SW 1271 (cell line): ENCODE results near the gene MYL4.
"Not testable (repeated sequence)": the region's sequence is repeated elsewhere in the genome, so short reads cannot be mapped to it uniquely, and the experiment has no call there.

Experiments
- DNase-seq, 2 experiments: peaks; one replicate each; lab custom pipeline; 2025; lab: John Stamatoyannopoulos, UW

The MYL4 gene

DNA sequence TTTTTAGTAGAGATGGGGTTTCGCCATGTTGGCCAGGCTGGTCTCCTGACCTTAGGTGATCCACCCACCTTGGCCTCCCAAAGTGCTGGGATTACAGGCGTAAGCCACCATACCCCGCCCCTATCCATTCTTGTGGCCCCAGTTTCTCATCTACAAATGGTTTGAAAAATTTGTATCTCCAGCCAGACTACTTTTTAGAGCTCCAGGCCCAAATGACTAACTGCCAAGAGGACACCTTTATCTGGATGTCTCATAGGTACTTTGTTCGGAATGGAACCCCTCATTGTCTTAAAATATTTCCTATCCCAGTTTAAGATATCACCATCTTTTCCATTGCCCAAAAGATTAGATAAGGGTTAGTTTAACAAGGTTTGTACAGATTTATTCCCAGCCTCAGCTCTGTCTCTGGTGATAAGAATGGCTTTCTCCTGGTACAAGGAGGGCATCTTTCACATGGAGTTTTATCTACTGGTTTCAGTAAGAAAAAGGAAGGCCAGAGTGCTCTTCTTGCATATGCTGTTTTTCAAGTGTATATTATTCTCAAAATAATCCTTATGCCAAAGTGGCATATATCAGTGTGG lies 15.1 kb upstream of the MYL4 start:
- DNase-seq, result no peak

DNA sequence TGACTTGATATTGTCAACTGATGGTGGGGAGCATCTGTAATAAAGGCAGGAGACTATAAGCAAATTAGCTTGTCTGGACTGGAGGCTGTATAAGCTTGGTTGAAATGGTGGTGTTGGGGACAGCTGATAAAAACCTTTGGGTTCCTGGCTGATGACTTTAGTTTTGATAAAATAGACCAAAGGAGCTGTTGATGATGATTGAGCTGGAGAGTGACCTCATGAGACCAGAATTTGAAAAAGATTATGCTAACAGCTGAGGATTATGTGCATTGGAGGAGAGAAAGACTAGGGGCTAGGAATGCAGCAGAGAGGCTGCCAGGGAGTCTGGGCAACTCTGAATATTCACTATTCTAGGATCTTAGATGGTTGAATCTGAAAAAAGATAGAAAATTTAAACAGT lies 11.3 kb upstream of the MYL4 start:
- DNase-seq, result no peak

DNA sequence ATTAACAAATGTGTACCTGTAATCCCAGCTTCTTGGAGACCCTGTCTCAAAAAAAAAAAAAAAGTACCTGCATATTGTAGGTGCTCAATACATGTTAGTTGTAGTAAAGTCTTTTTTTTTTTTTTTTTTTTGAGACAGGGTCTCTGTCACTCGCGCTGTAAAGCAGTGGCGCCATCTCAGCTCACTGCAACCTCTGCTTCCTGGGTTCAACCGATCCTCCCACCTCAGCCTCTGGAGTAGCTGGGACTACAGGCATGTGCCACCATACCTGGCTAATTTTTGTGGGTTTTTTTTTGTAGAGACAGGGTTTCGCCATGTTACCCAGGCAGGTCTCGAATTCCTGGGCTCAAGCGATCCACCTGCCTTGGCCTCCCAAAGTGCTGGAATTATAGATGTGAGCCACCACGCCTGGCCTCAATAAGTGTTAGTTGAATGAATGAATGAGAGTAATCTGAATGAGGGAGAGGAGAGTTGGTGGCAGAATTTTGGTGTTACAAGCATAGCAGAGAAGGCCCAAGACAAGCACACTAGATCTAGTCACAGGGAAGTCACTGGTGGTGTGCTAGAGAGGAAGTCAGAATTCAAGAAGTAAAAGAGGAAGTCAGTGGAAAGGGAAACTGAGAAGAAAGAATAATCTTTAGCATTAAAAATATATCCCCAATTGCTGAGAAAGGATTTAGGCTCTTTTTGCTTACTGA lies 9.4 kb upstream of the MYL4 start:
- no peak for DNase-seq

DNA sequence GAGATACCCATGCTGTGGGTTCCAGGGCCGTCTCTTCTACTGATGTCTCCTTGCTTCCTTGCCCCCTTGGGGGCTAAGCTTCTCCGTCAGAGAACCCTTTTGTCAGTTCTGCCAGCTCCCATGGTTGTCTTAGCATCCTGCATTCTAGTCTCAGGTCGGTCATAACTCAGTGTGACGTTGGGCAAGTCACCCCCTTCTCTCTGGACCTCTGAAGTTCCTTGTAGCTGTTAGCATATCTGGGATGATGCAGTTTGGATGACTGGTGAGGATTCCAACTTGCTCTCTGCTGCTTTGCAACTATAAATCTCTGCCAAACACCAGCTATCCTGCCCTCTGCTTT lies 8.9 kb upstream of the MYL4 start:
- no peak for DNase-seq

- DNase-seq, result no peak
Observed at GRCh38 chr17:47201166-47201565, 8.0 kb upstream of the MYL4 start.

GRCh38 chr17:47203984-47204721 lies 5.0 kb upstream of the MYL4 start:
- no peak for DNase-seq

DNA sequence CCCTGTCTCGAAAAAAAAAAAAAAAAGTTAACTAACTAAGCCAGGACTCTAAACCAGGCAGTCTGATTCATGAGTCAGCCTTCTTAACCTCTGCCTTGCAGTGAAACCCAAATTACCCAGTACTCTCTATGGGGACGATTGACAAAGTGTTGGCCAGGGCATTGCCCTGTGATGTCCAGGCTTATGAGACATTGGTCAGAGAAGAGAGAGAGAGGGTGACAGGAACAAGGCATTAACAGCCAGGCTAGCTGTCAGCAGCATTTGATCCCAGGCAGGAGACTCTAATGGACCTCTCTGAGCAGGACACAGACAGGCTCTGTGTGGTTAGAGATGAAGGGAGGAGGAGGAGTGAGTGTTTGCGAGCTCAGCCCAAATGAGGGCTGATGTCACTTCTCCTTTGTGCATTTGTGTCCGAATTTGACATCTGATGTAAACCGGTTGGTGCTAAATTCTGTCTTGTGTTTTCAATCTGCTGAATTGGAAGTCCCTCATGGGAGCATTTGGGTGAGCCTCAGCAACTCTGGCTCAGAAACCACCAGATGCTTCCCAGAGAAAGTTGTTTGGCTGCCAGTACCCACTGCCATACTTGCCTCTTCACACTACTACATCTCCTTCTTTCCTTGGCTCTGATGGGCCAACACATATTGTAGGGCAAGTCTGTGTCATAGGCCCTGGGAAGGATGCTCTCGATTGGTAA lies 4.3 kb upstream of the MYL4 start:
- no peak for DNase-seq

- no peak for DNase-seq
Observed at GRCh38 chr17:47205419-47205963, 3.7 kb upstream of the MYL4 start.

- DNase-seq, result no peak
Observed at GRCh38 chr17:47207143-47208067, 1.7 kb upstream of the MYL4 start.

DNA sequence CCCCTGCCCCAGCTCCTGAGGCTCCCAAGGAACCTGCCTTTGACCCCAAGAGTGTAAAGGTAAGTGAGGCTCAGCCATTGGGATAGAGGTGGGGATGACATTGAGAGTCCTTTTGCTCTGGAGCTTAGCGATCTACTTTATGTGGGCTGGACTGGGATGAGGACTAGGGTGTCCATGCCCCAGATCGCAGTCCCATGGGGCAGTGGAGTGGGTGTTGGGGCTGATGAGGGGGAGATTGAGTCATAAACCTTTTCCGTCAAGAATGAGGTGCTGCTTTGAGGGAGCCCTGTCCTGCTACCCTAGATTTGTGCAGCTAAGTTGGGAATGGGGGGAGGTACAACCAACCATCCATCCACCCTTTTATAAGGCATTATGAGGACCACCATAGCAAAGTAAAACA lies 351 bp downstream of the MYL4 start:
- DNase-seq, result no peak

DNA sequence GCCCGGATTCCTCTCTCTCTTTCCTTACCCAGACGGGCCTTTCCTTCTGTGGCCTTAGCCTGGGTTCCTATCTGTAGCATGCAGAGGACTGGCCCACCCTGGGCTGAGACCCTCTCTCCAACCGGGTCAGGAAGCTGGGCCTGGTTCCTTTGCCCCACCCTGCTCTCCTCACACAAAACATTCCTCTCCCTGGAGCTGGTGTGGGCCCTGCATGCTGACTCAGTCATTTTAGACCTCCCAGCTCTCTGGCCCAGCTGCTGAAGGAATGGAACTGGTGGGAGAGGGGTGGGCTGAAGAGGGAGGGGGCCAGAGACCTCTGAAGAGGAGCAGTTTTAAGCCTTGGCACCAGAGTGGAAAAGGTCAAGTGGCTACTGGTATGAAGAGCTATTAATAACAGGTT lies 957 bp downstream of the MYL4 start:
- DNase-seq, result no peak

DNA sequence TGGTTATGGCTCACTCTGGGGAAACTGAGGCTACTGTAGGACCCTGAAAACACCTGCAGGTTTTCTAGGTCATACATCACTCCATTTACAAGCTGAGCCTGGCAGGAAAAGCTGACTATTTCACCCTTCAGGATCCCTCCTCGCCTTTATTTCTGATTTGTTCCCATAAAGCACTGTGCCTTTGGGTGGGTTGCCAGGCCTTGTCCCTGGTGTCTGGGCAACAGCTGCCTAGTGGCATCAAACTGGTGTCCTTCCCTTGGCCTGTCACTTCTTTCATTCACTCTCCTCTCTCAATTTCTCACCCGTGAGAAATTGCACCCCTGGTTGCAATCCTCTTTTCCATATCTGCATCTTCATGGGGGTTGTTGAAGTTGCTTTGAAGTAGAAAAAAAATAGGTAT lies 1.6 kb downstream of the MYL4 start:
- no peak for DNase-seq

GRCh38 chr17:47212458-47212857 lies 3.3 kb downstream of the MYL4 start:
- DNase-seq, result no peak

- no peak for DNase-seq
Observed at GRCh38 chr17:47213540-47213939, 4.4 kb downstream of the MYL4 start.

DNA sequence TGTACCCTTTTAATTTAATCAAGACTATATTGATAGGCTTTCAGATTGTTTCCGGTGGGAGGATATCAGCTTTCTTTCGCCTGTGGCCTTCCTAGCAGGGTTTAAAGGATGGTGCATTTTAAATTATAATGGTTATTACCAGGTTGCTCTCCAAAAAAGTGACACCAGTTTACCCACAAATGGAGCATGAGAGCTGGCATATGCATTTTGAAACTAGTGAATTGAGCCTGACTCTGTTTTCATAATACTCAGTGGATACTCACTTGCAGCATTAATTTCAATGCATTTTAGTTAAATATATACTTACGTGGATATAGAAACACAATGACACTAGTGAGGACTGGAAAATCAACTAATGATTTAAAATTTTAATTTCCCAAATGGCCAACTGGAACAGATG lies 5.8 kb downstream of the MYL4 start:
- DNase-seq, result no peak

DNA sequence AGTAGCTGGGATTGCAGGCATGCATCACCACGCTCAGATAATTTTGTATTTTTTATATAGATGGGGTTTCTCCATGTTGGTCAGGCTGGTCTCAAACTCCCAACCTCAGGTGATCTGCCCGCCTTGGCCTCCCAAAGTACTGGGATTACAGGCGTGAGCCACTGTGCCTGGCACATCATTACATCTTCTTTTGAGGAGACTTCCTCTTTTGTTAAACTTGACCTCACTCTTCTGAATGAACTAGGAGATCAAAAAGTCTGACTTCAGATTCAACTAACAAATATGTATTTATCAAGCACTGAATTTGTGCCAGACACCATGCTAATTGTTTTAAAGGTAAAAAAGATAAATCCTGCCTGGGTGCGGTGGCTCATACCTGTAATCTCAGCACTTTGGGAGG lies 7.7 kb downstream of the MYL4 start:
- not testable (repeated sequence) for DNase-seq

GRCh38 chr17:47217279-47217678 lies 8.1 kb downstream of the MYL4 start:
- not testable (repeated sequence) for DNase-seq

DNA sequence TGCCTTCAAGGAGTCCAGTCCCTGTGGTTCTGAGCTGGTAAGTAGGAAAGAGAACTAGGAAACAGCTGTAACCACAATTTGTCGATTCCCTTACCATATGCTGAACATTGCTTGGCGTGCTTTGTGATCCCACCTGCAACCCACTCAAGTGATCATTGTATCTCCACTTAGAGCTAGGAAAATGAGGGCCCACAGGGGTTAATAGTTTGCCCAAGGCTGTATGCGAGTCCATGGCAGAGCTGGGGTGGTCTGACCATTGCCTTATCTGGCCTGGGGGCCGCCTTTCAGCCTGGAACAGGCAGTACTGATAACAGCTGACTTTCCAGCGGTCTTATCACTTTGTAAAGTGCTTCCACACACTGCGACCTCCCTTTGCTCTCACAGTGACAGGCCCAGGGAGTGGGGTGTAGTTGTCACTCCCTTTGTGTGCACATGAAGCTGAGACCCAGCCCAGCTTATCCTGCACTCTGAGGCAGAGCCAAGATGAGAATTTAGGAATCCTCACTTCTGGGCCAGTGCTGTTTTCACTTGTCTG lies 9.8 kb downstream of the MYL4 start:
- DNase-seq, result no peak

- DNase-seq, result no peak
Observed at GRCh38 chr17:47219621-47220475, 10.7 kb downstream of the MYL4 start.

GRCh38 chr17:47220531-47220999 lies 11.4 kb downstream of the MYL4 start:
- no peak for DNase-seq
